K562 (cell line): ENCODE data around the gene PHF12. TPM values are rescaled to one million over a fixed set of nuclear protein-coding genes. Genes with fewer than 3 reads are reported as not detected.

Source experiments
- ATAC-seq: fragments of 200-7000 bp; cut with Tn5 transposase; 3 replicates; pipeline ENCODE4 v1.9.1; 2020; ENCODE audit warnings: moderate library complexity
- BruUV-seq: library from RNA; stranded (reverse); fragments of 400-500 nt; replicated peaks from 2 replicates; lab custom pipeline; 2021; lab: Mats Ljungman, UMichigan
- CTCF ChIA-PET: fragments of 300-600 bp; formaldehyde crosslinking; extraction: SDS; loops from one replicate; lab custom pipeline; 2021; ENCODE audit warnings: low intra/inter-chr PET ratio; lab: Yijun Ruan, JAX
- POLR2A ChIA-PET: fragments of 300-600, 350-650 bp; sonication (Branson Sonifier 250); formaldehyde crosslinking; extraction: SDS; loops from one replicate; lab custom pipeline; 2021; ENCODE audit warnings: antibody characterized with exemption, inconsistent platforms; lab: Yijun Ruan, JAX
- DNase-seq, 4 experiments: peaks; one replicate each; pipeline versions ENCODE4 v3.0.0 to v3.0.0-alpha.2; 2011 to 2018; ENCODE audit warnings: low spot score in 3 of 4, mixed read lengths in 3 of 4; ENCODE audit errors: extremely low read depth in 1 of 4
- FAIRE-seq: peaks from 2 replicates; lab custom pipeline; 2011; peaks lifted over from hg19 to GRCh38; lab: Jason Lieb, UNC
- H2AFZ ChIP-seq: 2 replicates; pipeline ENCODE4 v1.6.0; 2011; ENCODE audit warnings: low read depth, low read length, control low read depth, inconsistent platforms
- H3K27ac ChIP-seq: fragments of 200-600 bp; 3 replicates; pipeline ENCODE4 v1.8.0; 2011; ENCODE audit warnings: low read depth, mild to moderate bottlenecking, control low read depth, inconsistent platforms, low read length, moderate library complexity, mixed read lengths; ENCODE audit errors: extremely low read depth
- H3K27me3 ChIP-seq, 2 experiments: fragments of 300-600 bp in 1 of 2; 2 replicates in 1 of 2; 3 replicates in 1 of 2; pipeline versions ENCODE4 v1.6.0 to v1.8.0; 2011; ENCODE audit warnings: inconsistent platforms in 2 of 2, low read length in 2 of 2, mild to moderate bottlenecking in 1 of 2, mixed read lengths in 1 of 2, moderate library complexity in 1 of 2; ENCODE audit not compliant: control insufficient read depth in 2 of 2, insufficient read depth in 2 of 2
- H3K36me3 ChIP-seq: fragments of 300-600 bp; 3 replicates; pipeline ENCODE4 v1.8.0; 2011; ENCODE audit warnings: mild to moderate bottlenecking, low read length, inconsistent platforms; ENCODE audit not compliant: control insufficient read depth, insufficient read depth
- H3K4me1 ChIP-seq, 2 experiments: fragments of 200-600 bp in 1 of 2; replicated peaks in 1 of 2; 2 replicates in 1 of 2; 3 replicates in 1 of 2; pipeline versions ENCODE4 v1.5.1 to v1.8.0; 2011; ENCODE audit warnings: inconsistent platforms in 2 of 2, low read length in 2 of 2, mild to moderate bottlenecking in 1 of 2, mixed read lengths in 1 of 2, moderate library complexity in 1 of 2; ENCODE audit not compliant: control insufficient read depth in 2 of 2, insufficient read depth in 2 of 2
- H3K4me2 ChIP-seq: 2 replicates; pipeline ENCODE4 v1.6.1; 2011; ENCODE audit warnings: low read length, control low read depth, inconsistent platforms, mixed read lengths; ENCODE audit not compliant: insufficient read depth
- H3K4me3 ChIP-seq: fragments of 200-600 bp; sonication (generic), shearing (Covaris generic); 2 replicates; pipeline ENCODE4 v1.5.1; 2016; ENCODE audit warnings: control low read depth, inconsistent platforms
- H3K79me2 ChIP-seq: fragments of 200-600 bp; 3 replicates; pipeline ENCODE4 v1.8.0; 2011; ENCODE audit warnings: low read length, inconsistent platforms; ENCODE audit not compliant: control insufficient read depth, insufficient read depth
- H3K9ac ChIP-seq, 2 experiments: 2 replicates each; pipeline versions ENCODE4 v1.6.0 to v1.6.1; 2011; ENCODE audit warnings: low read depth in 2 of 2, low read length in 2 of 2, control low read depth in 1 of 2, inconsistent platforms in 1 of 2, mild to moderate bottlenecking in 1 of 2, mixed read lengths in 1 of 2; ENCODE audit not compliant: insufficient read depth in 1 of 2
- H3K9me1 ChIP-seq: one replicate; pipeline ENCODE4 v1.6.0; 2011; ENCODE audit warnings: inconsistent platforms, mild to moderate bottlenecking, low read length, moderate library complexity; ENCODE audit not compliant: control insufficient read depth, insufficient read depth
- H3K9me3 ChIP-seq: replicated peaks from 2 replicates; pipeline ENCODE4 v1.5.1; 2011; ENCODE audit warnings: low read depth, low read length, inconsistent platforms; ENCODE audit not compliant: control insufficient read depth, insufficient read depth
- H4K20me1 ChIP-seq: replicated peaks from 2 replicates; pipeline ENCODE4 v1.6.1; 2011; ENCODE audit warnings: low read length, inconsistent platforms, mixed read lengths; ENCODE audit not compliant: control insufficient read depth, insufficient read depth
- CSDE1 ChIP-seq, 2 experiments: fragments of 450-650 bp; IDR thresholded peaks; 2 replicates each; pipeline ENCODE4 v1.6.1; 2016; ENCODE audit warnings: mild to moderate bottlenecking in 1 of 2
- ESRRB ChIP-seq: fragments of 250-450 bp; sonication (Bioruptor Pico); IDR thresholded peaks from 2 replicates; pipeline ENCODE4 v1.5.0; 2020; ENCODE audit warnings: mild to moderate bottlenecking, moderate library complexity, borderline replicate concordance
- GTF2F1 ChIP-seq: IDR thresholded peaks from 2 replicates; pipeline ENCODE4 v1.6.1; 2011; ENCODE audit warnings: low read depth, low read length, improper control_type of control experiment
- ILF3 ChIP-seq: fragments of 450-650 bp; IDR thresholded peaks from 2 replicates; pipeline ENCODE4 v1.6.1; 2018; ENCODE audit warnings: antibody characterized with exemption, mild to moderate bottlenecking, moderate library complexity, borderline replicate concordance
- L3MBTL2 ChIP-seq: fragments of 450-650 bp; IDR thresholded peaks from 2 replicates; pipeline ENCODE4 v1.6.1; 2016; ENCODE audit warnings: mild to moderate bottlenecking, moderate library complexity
- NFIX ChIP-seq: fragments of 250-450 bp; sonication (Bioruptor Pico); IDR thresholded peaks from 2 replicates; pipeline ENCODE4 v1.4.0; 2020; ENCODE audit warnings: low read depth, mild to moderate bottlenecking, moderate library complexity
- PURB ChIP-seq: sonication (generic); formaldehyde crosslinking; IDR thresholded peaks from 2 replicates; pipeline ENCODE4 v1.9.0; 2021; ENCODE audit warnings: low read depth, mild to moderate bottlenecking, missing genetic modification reagents
- RHOXF2B ChIP-seq: fragments of 250-450 bp; sonication (Bioruptor Pico); conservative IDR thresholded peaks from 2 replicates; pipeline ENCODE4 v1.5.1; 2021
- SAP30 ChIP-seq: fragments of 200-600 bp; sonication (generic); IDR thresholded peaks from 2 replicates; pipeline ENCODE4 v1.6.1; 2012; ENCODE audit warnings: borderline replicate concordance, low read depth, mild to moderate bottlenecking, moderate library complexity, low read length, control low read depth, inconsistent platforms; ENCODE audit not compliant: insufficient read depth, poor library complexity, severe bottlenecking
- SREBF1 ChIP-seq: fragments of 150-350 bp; IDR thresholded peaks from 2 replicates; pipeline ENCODE4 v1.6.1; 2014; ENCODE audit warnings: antibody characterized with exemption, low read depth, low read length, borderline replicate concordance
- SREBF2 ChIP-seq: sonication (generic); formaldehyde crosslinking; IDR thresholded peaks from 2 replicates; pipeline ENCODE4 v1.4.0; 2020; ENCODE audit warnings: mild to moderate bottlenecking, missing genetic modification reagents
- TAF7 ChIP-seq: fragments of 450-650 bp; IDR thresholded peaks from 2 replicates; pipeline ENCODE4 v1.6.1; 2016; ENCODE audit warnings: missing genetic modification characterization, missing compliant biosample characterization
- ZFP30 ChIP-seq: fragments of 250-450 bp; sonication (Bioruptor Pico); IDR thresholded peaks from 2 replicates; pipeline ENCODE4 v1.8.0; 2022; ENCODE audit warnings: moderate library complexity, mild to moderate bottlenecking, inconsistent platforms, borderline replicate concordance
- ZKSCAN8 ChIP-seq: fragments of 200-800 bp; sonication (Bioruptor generic); IDR thresholded peaks from 2 replicates; pipeline ENCODE4 v1.6.1; 2016; ENCODE audit warnings: missing genetic modification characterization, missing compliant biosample characterization
- ZNF12 ChIP-seq: sonication (generic); formaldehyde crosslinking; IDR thresholded peaks from 2 replicates; pipeline ENCODE4 v1.4.0; 2020; ENCODE audit warnings: mild to moderate bottlenecking, missing genetic modification reagents
- ZNF274 ChIP-seq: IDR thresholded peaks from 2 replicates; pipeline ENCODE4 v1.6.1; 2011; ENCODE audit warnings: low read depth, mild to moderate bottlenecking, low read length, moderate library complexity, borderline replicate concordance
- WGBS: fragments of 100-300 bp; shearing (Covaris generic); methylation state at CpG from one replicate; pipeline ENCODE4 v1.1.6; 2016; ENCODE audit warnings: low coverage, mixed read lengths; ENCODE audit not compliant: insufficient coverage; ENCODE audit errors: missing lambda C conversion rate; 5-methylcytosine and 5-hydroxymethylcytosine counted together
- in situ Hi-C: fragments of 300-500 bp; cut with MboI; formaldehyde crosslinking; loops from 4 replicates; pipeline ENCODE4 v1.15.0; 2018; ENCODE audit warnings: inconsistent platforms, mixed read lengths
- intact Hi-C: fragments of 100-400 bp; cut with micrococcal nuclease; formaldehyde crosslinking; loops from 2 replicates; pipeline ENCODE4 v1.14.2; 2022
- polyA plus RNA-seq, 8 experiments: library from polyadenylated mRNA; depleted of rRNA in 4 of 8; stranded (reverse) in 5 of 8; unstranded in 3 of 8; fragments of >200 nt; fragmentation: Nextera tagmentation in 2 of 8; fragmentation: Illumina TruSeq in 1 of 8; extraction: Ambion mirVana in 2 of 8; extraction: Trizol in 1 of 8; gene quantifications; 2 replicates each; pipeline versions ENCODE4 v1.2.1 to v1.2.3, GENCODE V29; 2011 to 2014; ENCODE audit warnings: inconsistent platforms in 1 of 8, missing spikeins in 1 of 8
- total RNA-seq, 7 experiments: library from RNA; depleted of rRNA in 6 of 7; stranded (reverse); fragments of >200 nt in 6 of 7; fragmentation: Illumina TruSeq in 2 of 7; extraction: Trizol in 2 of 7; gene quantifications; 2 replicates each; pipeline versions ENCODE4 v1.2.1 to v1.2.3, GENCODE V29; 2011 to 2021; ENCODE audit warnings: low replicate concordance in 1 of 7
- TF ChIP-seq, protein P1 (sequence below): IDR thresholded peaks from 2 replicates; pipeline ENCODE4 v1.6.1; 2011; ENCODE audit not compliant: insufficient read length; ENCODE audit errors: extremely low read depth
- TF ChIP-seq, protein P2 (sequence below): sonication (generic); IDR thresholded peaks from 2 replicates; pipeline ENCODE4 v1.6.1; 2016

Gene PHF12
- total and polyA plus RNA-seq, 9 of the 15 experiments (the other 6 are each of a cell fraction or from before 2014, with no cell fraction given): 0.82 to 31.3 (median 13.5) TPM

DNA sequence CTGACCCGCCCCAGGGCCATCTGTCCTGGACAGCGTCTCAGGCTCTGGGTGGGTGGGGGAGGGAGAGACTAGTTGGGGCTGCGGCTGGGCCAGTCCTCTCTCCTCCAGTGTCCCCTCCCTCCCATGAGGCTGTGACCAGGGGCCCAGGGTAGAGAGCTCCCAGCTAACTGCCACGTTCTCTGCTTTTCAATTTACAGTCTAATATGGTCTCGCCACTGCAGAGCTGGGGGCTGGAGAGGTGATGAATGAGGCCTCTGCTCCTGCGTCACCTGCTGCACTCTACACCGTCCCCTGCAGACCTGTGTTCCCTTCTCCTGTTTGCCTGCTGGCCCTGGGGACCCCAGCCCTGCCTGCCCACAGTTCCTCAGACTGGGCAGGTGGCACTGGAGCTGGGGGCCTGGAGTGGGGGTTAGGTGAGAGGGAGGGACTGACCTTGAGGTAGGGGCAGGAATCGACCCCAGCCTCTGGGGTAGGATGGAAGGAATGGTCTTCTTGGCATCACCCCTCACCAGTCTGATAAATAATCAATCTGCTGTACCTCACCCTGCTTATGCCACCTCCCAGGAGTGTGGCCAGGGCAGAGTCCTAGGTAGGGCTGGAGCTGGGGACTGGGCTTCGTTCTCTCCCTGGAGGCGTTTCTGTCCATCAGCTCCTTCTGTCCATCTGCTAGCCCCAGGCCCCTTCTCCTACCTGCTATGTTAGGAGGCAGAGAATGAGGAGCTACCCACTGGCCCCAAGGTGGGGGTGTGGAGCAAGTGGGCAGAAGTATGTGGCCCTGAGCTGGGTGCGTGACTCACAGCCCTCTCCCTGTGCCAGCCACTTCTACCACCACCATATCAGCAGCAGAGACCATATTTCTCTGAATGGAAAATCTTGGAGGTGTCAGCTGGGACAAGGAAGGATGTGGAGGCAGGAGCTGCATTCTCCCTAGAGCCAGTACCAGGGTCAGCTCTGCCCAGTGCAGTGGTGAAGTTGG is 41.6 kb upstream of the PHF12 start:
- no peak for ATAC-seq
- 0 out of 4 replicates have a peak overlapping the region, but pooled peaks of 1 of the 2 experiments have one; percentile 26 for H3K9ac ChIP-seq
- TF ChIP-seq SREBF1 (no peak), GTF2F1 (no peak), RHOXF2B (no peak), ZFP30 (CRISPR knock-in tag) (no peak), NFIX (CRISPR knock-in tag) (no peak), ILF3 (no peak), ZNF274 (no peak), SAP30 (no peak), L3MBTL2 (no peak), ESRRB (CRISPR knock-in tag) (no peak), CSDE1 (IDR thresholded peaks at IDR 0.05) (no peak), TAF7 (tag) (no peak), PURB (no peak), SREBF2 (no peak), ZNF12 (CRISPR knock-in tag) (no peak), ZKSCAN8 (CRISPR knock-in tag) (no peak)
- TF ChIP-seq, protein P1, sequence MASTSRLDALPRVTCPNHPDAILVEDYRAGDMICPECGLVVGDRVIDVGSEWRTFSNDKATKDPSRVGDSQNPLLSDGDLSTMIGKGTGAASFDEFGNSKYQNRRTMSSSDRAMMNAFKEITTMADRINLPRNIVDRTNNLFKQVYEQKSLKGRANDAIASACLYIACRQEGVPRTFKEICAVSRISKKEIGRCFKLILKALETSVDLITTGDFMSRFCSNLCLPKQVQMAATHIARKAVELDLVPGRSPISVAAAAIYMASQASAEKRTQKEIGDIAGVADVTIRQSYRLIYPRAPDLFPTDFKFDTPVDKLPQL: no peak
- TF ChIP-seq, protein P2, sequence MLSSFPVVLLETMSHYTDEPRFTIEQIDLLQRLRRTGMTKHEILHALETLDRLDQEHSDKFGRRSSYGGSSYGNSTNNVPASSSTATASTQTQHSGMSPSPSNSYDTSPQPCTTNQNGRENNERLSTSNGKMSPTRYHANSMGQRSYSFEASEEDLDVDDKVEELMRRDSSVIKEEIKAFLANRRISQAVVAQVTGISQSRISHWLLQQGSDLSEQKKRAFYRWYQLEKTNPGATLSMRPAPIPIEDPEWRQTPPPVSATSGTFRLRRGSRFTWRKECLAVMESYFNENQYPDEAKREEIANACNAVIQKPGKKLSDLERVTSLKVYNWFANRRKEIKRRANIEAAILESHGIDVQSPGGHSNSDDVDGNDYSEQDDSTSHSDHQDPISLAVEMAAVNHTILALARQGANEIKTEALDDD: no peak
- ChIA-PET CTCF (no interaction called here), POLR2A (interaction anchor here (0.6 kb wide), 1 partner anchor 1042 kb away, joined by 4 read pairs; no protein-coding TSS in a partner anchor)
- FAIRE-seq: no peak
- peaks cover 0 to 8% of the 10 kb centered on the region in 2 experiments; a peak in 2 of 5 replicates for H3K4me1 ChIP-seq
- no peak overlapping the region for H2AFZ ChIP-seq
- H3K79me2 ChIP-seq: no peaks in the 10 kb centered on the region
- DNase-seq: no peak
- 4% methylated on average over 6 of the region's 11 CpGs for WGBS
- BruUV-seq: no TSS peak
- H3K9me1 ChIP-seq: no peaks in the 10 kb centered on the region
- intact Hi-C loops: no loop called here
- peaks cover 16% of the 10 kb centered on the region; the same call in 1 of the 2 replicates for H4K20me1 ChIP-seq
- H3K36me3 ChIP-seq: no peaks in the 10 kb centered on the region
- H3K27ac ChIP-seq: no peak overlapping the region
- no peak overlapping the region for H3K4me3 ChIP-seq
- no peak overlapping the region for H3K4me2 ChIP-seq
- peaks cover 4 to 56% of the 10 kb centered on the region in 2 experiments; a peak in 4 of 5 replicates for H3K27me3 ChIP-seq
- no peaks in the 10 kb centered on the region for H3K9me3 ChIP-seq
- in situ Hi-C loops: no loop called here
